ENCODE results near the gene GRIK4.

GRIK4 gene

DNA sequence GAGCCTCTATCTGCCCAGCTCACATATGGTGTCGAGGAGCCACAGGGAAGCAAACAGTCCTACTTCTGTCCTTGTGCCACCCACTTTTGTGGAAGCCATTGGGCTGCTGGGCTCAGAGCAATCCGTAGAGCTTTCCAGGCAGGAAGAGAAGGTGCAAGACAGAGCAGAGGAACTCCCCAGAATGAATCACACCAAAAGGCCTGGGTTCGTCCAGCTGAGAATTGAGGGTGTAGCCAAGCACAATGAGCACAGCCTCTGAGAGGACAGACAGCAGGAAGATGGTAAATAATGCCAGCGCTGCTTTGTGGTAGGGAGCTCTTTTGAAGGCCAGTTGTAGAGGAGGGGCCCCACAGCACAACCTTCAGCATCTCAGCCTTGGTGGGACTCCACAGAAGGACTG lies 237.8 kb downstream of the GRIK4 start:
- Histone ChIP-seq H3K36me3 (ENCODE audit: insufficient read depth, low read length) (no peaks in the 10 kb centered on the region), H4K20me1 (ENCODE audit: insufficient read depth, low read length) (no peaks in the 10 kb centered on the region), H3K4me1 (ENCODE audit: insufficient read depth, low read length, severe bottlenecking) (no peaks in the 10 kb centered on the region), H3K79me2 (ENCODE audit: insufficient read depth, low read length) (no peaks in the 10 kb centered on the region), H3K4me3 (ENCODE audit: low read depth, low read length, poor library complexity, severe bottlenecking) (no peak overlapping the region), H3K4me2 (ENCODE audit: low read length) (no peak overlapping the region), H3K27me3 (ENCODE audit: insufficient read depth, low read length) (peaks cover 4% of the 10 kb centered on the region; the same call in 1 of the 2 replicates), H3K9ac (ENCODE audit: low read length) (no peak overlapping the region), H3K9me2 (ENCODE audit: low read depth, low read length) (no peaks in the 10 kb centered on the region), H3K27ac (ENCODE audit: low read depth, low read length, poor library complexity, severe bottlenecking) (no peak overlapping the region), H3F3A (ENCODE audit: insufficient read depth, low read length) (no peaks in the 10 kb centered on the region), H2AFZ (ENCODE audit: low read length) (no peak overlapping the region), H3K9me3 (ENCODE audit: low read length) (no peaks in the 10 kb centered on the region)
- TF ChIP-seq, protein P1, sequence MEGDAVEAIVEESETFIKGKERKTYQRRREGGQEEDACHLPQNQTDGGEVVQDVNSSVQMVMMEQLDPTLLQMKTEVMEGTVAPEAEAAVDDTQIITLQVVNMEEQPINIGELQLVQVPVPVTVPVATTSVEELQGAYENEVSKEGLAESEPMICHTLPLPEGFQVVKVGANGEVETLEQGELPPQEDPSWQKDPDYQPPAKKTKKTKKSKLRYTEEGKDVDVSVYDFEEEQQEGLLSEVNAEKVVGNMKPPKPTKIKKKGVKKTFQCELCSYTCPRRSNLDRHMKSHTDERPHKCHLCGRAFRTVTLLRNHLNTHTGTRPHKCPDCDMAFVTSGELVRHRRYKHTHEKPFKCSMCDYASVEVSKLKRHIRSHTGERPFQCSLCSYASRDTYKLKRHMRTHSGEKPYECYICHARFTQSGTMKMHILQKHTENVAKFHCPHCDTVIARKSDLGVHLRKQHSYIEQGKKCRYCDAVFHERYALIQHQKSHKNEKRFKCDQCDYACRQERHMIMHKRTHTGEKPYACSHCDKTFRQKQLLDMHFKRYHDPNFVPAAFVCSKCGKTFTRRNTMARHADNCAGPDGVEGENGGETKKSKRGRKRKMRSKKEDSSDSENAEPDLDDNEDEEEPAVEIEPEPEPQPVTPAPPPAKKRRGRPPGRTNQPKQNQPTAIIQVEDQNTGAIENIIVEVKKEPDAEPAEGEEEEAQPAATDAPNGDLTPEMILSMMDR (IDR thresholded peaks at IDR 0.05; ENCODE audit: low read length) = no peak
- TF ChIP-seq EZH2 (IDR thresholded peaks at IDR 0.05; ENCODE audit: borderline replicate concordance, low read length) = no peak

- no peak for TF ChIP-seq EZH2 (IDR thresholded peaks at IDR 0.05; ENCODE audit: borderline replicate concordance, low read length)
- TF ChIP-seq, protein P1 (IDR thresholded peaks at IDR 0.05; ENCODE audit: low read length) = no peak
- Histone ChIP-seq H3K36me3 (ENCODE audit: insufficient read depth, low read length) (no peaks in the 10 kb centered on the region), H2AFZ (ENCODE audit: low read length) (no peak overlapping the region), H3K9me2 (ENCODE audit: low read depth, low read length) (no peaks in the 10 kb centered on the region), H3F3A (ENCODE audit: insufficient read depth, low read length) (no peaks in the 10 kb centered on the region), H3K4me3 (ENCODE audit: low read depth, low read length, poor library complexity, severe bottlenecking) (no peak overlapping the region), H3K27ac (ENCODE audit: low read depth, low read length, poor library complexity, severe bottlenecking) (no peak overlapping the region), H3K4me1 (ENCODE audit: insufficient read depth, low read length, severe bottlenecking) (no peaks in the 10 kb centered on the region), H3K9me3 (ENCODE audit: low read length) (no peaks in the 10 kb centered on the region), H4K20me1 (ENCODE audit: insufficient read depth, low read length) (no peaks in the 10 kb centered on the region), H3K4me2 (ENCODE audit: low read length) (no peak overlapping the region), H3K79me2 (ENCODE audit: insufficient read depth, low read length) (no peaks in the 10 kb centered on the region), H3K27me3 (ENCODE audit: insufficient read depth, low read length) (peaks cover 4% of the 10 kb centered on the region; the same call in 1 of the 2 replicates), H3K9ac (ENCODE audit: low read length) (no peak overlapping the region)
Measured at GRCh38 chr11:120750647-120751549, 239.3 kb downstream of the GRIK4 start.

DNA sequence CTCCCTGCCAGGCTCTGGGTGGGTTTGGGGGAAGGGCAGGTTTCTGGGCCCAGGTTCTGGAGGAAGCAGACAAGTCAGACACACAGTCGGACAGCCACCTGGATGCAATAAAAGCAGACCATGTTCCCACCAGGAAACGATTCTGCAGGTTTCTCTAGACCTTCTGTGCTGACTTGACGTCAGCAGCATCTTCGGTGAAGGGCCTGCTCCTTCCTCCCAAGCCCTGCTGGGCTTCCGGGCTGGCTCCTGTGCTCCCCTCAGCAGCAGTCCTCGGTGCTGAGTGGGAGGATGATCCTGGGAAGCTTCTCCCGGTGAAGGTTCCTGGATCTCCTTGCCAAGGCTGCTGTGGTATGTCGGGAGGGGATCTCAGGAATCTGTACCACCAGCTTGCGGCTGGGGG lies 240.0 kb downstream of the GRIK4 start:
- no peak for TF ChIP-seq EZH2 (IDR thresholded peaks at IDR 0.05; ENCODE audit: borderline replicate concordance, low read length)
- TF ChIP-seq, protein P1 (IDR thresholded peaks at IDR 0.05; ENCODE audit: low read length) = no peak
- Histone ChIP-seq H3K79me2 (ENCODE audit: insufficient read depth, low read length) (no peaks in the 10 kb centered on the region), H3K27me3 (ENCODE audit: insufficient read depth, low read length) (peaks cover 4% of the 10 kb centered on the region; the same call in 1 of the 2 replicates), H3K27ac (ENCODE audit: low read depth, low read length, poor library complexity, severe bottlenecking) (no peak overlapping the region), H4K20me1 (ENCODE audit: insufficient read depth, low read length) (no peaks in the 10 kb centered on the region), H3K9ac (ENCODE audit: low read length) (no peak overlapping the region), H3K9me2 (ENCODE audit: low read depth, low read length) (no peaks in the 10 kb centered on the region), H3K4me3 (ENCODE audit: low read depth, low read length, poor library complexity, severe bottlenecking) (no peak overlapping the region), H2AFZ (ENCODE audit: low read length) (no peak overlapping the region), H3K36me3 (ENCODE audit: insufficient read depth, low read length) (no peaks in the 10 kb centered on the region), H3K4me1 (ENCODE audit: insufficient read depth, low read length, severe bottlenecking) (no peaks in the 10 kb centered on the region), H3K4me2 (ENCODE audit: low read length) (no peak overlapping the region), H3K9me3 (ENCODE audit: low read length) (no peaks in the 10 kb centered on the region), H3F3A (ENCODE audit: insufficient read depth, low read length) (no peaks in the 10 kb centered on the region)

All from OCI-LY1 (cell line).